GM19025 (cell line): ENCODE measurements around the gene SLC13A5.
A peak's percentile ranks its signal among the peaks of the same experiment; 100 is the strongest.

Source experiments
- ATAC-seq: cut with Tn5 transposase; IDR thresholded peaks from one replicate; pipeline ENCODE4 v1.9.1; 2021; ENCODE audit warnings: mild to moderate bottlenecking, low read depth, moderate library complexity; ENCODE audit not compliant: unreplicated experiment

The SLC13A5 gene

DNA sequence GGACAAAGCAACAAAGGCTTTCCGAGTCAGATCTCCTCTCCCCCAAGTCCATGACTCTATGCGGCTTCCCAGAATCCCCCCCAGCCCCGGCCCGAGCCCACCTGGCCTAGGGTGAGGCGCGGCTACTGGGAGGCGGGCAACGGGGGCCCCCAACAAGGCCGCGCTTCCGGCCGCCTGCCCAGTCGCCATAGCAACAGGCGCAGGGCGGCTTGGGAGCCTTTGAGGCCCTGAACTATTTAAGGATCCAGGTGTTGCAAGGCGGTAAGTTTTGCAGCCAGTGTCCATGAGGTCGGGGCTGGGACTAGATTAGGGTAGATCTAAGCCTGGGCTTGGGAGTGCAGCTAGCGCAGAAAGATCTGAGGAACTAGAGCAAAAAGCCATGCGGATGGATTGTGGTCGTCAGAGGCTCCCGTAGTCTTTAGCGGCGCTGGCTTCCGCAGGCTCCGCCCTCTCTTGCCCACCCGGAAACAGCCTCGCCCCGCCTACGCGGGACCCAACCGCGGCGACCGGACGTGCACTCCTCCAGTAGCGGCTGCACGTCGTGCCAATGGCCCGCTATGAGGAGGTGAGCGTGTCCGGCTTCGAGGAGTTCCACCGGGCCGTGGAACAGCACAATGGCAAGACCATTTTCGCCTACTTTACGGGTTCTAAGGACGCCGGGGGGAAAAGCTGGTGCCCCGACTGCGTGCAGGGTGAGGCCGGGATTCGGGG is 72.5 kb downstream of the SLC13A5 start, which contains the start of the genes KIAA0753 and TXNDC17:
Gene KIAA0753, minus strand, starts transcription at position 176 of the 711 bp plus-strand sequence. CDS start 5,608 bp downstream, outside the sequence.
Gene TXNDC17, plus strand, starts transcription at position 525 of the 711 bp plus-strand sequence. Its CDS starts 23 bp downstream, at position 548.
- ATAC-seq = peak; percentile 93

- ATAC-seq = no peak
Observed at GRCh38 chr17:6639586-6640535, 73.3 kb downstream of the SLC13A5 start.

DNA sequence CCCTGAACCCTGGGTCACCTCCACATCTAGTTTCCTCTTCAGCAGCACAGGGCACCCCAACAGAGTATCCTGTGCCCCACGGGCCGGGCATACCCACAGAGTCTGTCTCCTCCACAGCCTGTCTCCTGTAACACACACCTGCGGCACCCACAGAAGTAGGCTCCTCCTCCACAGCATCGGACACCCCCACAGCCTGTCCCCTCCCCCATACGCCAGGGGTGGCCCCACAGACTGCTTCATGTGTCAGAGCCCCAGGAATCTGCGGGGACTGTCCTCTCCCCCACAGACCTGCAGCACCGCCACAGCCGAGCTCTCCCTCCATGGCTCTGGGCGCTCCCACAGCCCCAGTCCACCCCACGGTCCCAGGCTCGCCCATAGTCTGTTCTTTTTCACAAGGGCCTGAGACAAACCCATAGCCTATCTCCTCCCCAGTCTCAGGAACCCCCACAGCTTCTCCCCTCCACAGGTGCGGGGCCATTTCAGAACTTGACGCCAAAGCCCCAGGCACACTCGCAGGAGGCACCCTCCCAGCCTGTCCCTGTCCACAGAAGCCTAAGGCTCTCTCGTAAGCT is 74.1 kb downstream of the SLC13A5 start:
- ATAC-seq = no peak

- no peak for ATAC-seq
Observed at GRCh38 chr17:6638046-6638908, 74.9 kb downstream of the SLC13A5 start.

DNA sequence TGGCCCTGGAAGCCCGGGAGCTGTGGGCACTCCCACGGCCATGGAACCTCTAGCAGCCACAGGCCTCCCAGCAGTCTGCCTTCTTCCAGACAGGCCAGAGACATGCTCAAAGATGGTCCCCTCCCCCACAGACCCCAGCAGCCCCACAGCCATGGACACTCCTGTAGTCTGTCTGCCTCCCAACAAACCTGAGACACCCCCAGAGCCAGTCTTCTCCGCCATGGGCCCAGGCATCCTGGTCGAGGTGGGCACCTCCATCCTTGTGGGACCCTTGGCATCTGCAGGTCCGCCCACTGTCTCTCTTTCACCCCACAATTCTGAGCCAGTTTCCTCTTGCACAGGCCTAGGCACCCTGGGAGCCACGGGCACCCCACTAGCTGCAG is 75.7 kb downstream of the SLC13A5 start:
- ATAC-seq = no peak

GRCh38 chr17:6636616-6637457 is 76.3 kb downstream of the SLC13A5 start:
- no peak for ATAC-seq

GRCh38 chr17:6636105-6636504 is 77.1 kb downstream of the SLC13A5 start:
- no peak for ATAC-seq
